Kidney (tissue), 14 donors: ENCODE results near the gene PSMC5. TPM values are rescaled to one million over a fixed set of nuclear protein-coding genes. Genes with fewer than 3 reads are reported as not detected.
A peak's percentile ranks its signal among the peaks of the same experiment; 100 is the strongest.

Source experiments
- DNase-seq, 5 donors: peaks; one replicate each; pipeline ENCODE4 v3.0.0-alpha.2; 2013 to 2020
- FAIRE-seq: peaks from 2 replicates; lab custom pipeline; 2012; peaks lifted over from hg19 to GRCh38; lab: Jason Lieb, UNC
- H3K27ac ChIP-seq, 2 donors: one replicate each; pipeline ENCODE4 v1.7.0; 2013; ENCODE audit warnings: low read depth in 2 of 2, low read length in 2 of 2, inconsistent platforms in 1 of 2
- H3K27me3 ChIP-seq: one replicate; pipeline ENCODE4 v1.7.1; 2013; ENCODE audit warnings: low read length, inconsistent platforms; ENCODE audit not compliant: control insufficient read depth, insufficient read depth
- H3K36me3 ChIP-seq, 3 donors: one replicate each; pipeline versions ENCODE4 v1.7.0 to v1.7.1; 2013; ENCODE audit warnings: low read length in 3 of 3, control low read depth in 1 of 3, inconsistent platforms in 1 of 3; ENCODE audit not compliant: insufficient read depth in 3 of 3, control insufficient read depth in 2 of 3
- H3K4me1 ChIP-seq, 3 donors: one replicate each; pipeline versions ENCODE4 v1.7.0 to v1.7.1; 2013; ENCODE audit warnings: low read length in 3 of 3, inconsistent platforms in 1 of 3, low read depth in 1 of 3; ENCODE audit not compliant: control insufficient read depth in 2 of 3, insufficient read depth in 2 of 3
- H3K4me3 ChIP-seq, 3 donors: one replicate each; pipeline versions ENCODE4 v1.7.0 to v1.8.1; 2013; ENCODE audit warnings: low read length in 3 of 3, control low read depth in 1 of 3, inconsistent platforms in 1 of 3
- H3K9ac ChIP-seq, 3 donors: one replicate each; pipeline versions ENCODE4 v1.7.0 to v1.7.1; 2013; ENCODE audit warnings: low read length in 3 of 3, control low read depth in 1 of 3, inconsistent platforms in 1 of 3
- H3K9me3 ChIP-seq, 3 donors: one replicate each; pipeline versions ENCODE4 v1.7.0 to v1.7.1; 2013; ENCODE audit warnings: low read length in 3 of 3, control low read depth in 1 of 3, inconsistent platforms in 1 of 3; ENCODE audit not compliant: control insufficient read depth in 2 of 3, insufficient read depth in 1 of 3
- CTCF ChIP-seq: IDR thresholded peaks from 3 replicates; pipeline ENCODE4 v1.5.1; 2012; ENCODE audit warnings: mild to moderate bottlenecking, moderate library complexity, borderline replicate concordance; ENCODE audit not compliant: insufficient read depth; ENCODE audit errors: extremely low read depth
- intact Hi-C: fragments of 100-400 bp; cut with DNase I; formaldehyde crosslinking; loops from one replicate; pipeline ENCODE4 v1.11.1; 2022
- polyA plus RNA-seq: library from polyadenylated mRNA; stranded (reverse); fragments of 350-450 nt; fragmentation: Illumina TruSeq; extraction: RNeasy Lipid Tissue Mini Kit (QIAGEN cat#74804); gene quantifications from one replicate; pipeline ENCODE4 v1.2.3, GENCODE V29; 2014; ENCODE audit warnings: low read depth, low replicate concordance; ENCODE audit not compliant: insufficient read depth
- total RNA-seq: library from RNA; stranded (reverse); fragmentation: NEBNext Ultra II Directional; extraction: Animal tissue kit (Norgen Biotek cat#: 25700); gene quantifications from one replicate; pipeline ENCODE4 v1.2.1, GENCODE V29; 2021
- donor health status: control.
- donor health status: control.
- donor health status: control.
- donor health status: control.
- donor health status: control.
- donor health status: DM: yes; HTN: yes; CAD: no.
- donor health status: Normal renal cell carcinoma (clear cell type).

The PSMC5 gene
- total and polyA plus RNA-seq, 2 donors from 2014 or later, result 145 to 247 TPM

- Histone ChIP-seq H3K36me3 (peaks cover 13 to 73% (median 44%) of the 10 kb centered on the region in 3 donors), H3K4me3 (no peak overlapping the region), H3K9ac (no peak overlapping the region), H3K4me1 (peaks cover 0 to 18% (median 16%) of the 10 kb centered on the region in 3 donors), H3K27ac (no peak overlapping the region), H3K9me3 (no peaks in the 10 kb centered on the region), H3K27me3 (no peaks in the 10 kb centered on the region)
- peak in 2 of 5 donors; percentile 36 to 61 for DNase-seq
- no peak for TF ChIP-seq CTCF
- no peak for FAIRE-seq
- intact Hi-C loops, result no loop called here
These were observed 3.8 kb downstream of the PSMC5 start for GRCh38 chr17:63830904-63831491.

DNA sequence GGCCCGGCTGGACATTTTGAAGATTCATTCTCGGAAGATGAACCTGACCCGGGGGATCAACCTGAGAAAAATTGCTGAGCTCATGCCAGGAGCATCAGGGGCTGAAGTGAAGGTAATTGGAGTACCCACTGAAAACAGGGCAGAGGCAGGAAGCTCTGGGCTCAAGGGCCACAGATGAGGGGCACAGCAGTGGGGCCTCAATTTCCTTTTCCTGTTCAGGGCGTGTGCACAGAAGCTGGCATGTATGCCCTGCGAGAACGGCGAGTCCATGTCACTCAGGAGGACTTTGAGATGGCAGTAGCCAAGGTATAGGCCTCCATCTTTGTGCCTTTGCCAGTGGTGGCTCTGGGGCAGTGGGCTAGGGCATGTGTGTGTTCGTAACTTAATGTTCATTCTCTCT, 4.3 kb downstream of the PSMC5 start:
- FAIRE-seq, result no peak
- intact Hi-C loops, result no loop called here
- Histone ChIP-seq H3K9ac (no peak overlapping the region), H3K9me3 (no peaks in the 10 kb centered on the region), H3K4me3 (no peak overlapping the region), H3K27me3 (no peaks in the 10 kb centered on the region), H3K36me3 (peaks cover 13 to 72% (median 44%) of the 10 kb centered on the region in 3 donors), H3K27ac (no peak overlapping the region), H3K4me1 (peaks cover 0 to 14% (median 13%) of the 10 kb centered on the region in 3 donors)
- TF ChIP-seq CTCF, result no peak
- DNase-seq, result peak in 1 of 5 donors; percentile 32

GRCh38 chr17:63832014-63832413, 4.8 kb downstream of the PSMC5 start:
- no peaks in the 10 kb centered on the region for H3K27me3 ChIP-seq
- DNase-seq (peak in 1 of 5 donors; percentile 16), FAIRE-seq (no peak)
- H3K9ac ChIP-seq, result no peak overlapping the region
- H3K9me3 ChIP-seq, result no peaks in the 10 kb centered on the region
- no peak overlapping the region for H3K4me3 ChIP-seq
- TF ChIP-seq CTCF, result no peak
- intact Hi-C loops, result no loop called here
- H3K36me3 ChIP-seq, result peaks cover 13 to 72% (median 48%) of the 10 kb centered on the region in 3 donors
- H3K4me1 ChIP-seq, result peaks cover 0 to 14% (median 13%) of the 10 kb centered on the region in 3 donors
- H3K27ac ChIP-seq, result no peak overlapping the region
